H1 (cell line): ENCODE data around the gene FGFR2. TPM values are rescaled to one million over a fixed set of nuclear protein-coding genes. Genes with fewer than 3 reads are reported as not detected.

Source experiments
- ASH2L ChIP-seq: fragments of 200-600, 300-600 bp; sonication (generic); IDR thresholded peaks from one replicate; pipeline ENCODE4 v1.7.1; 2017; ENCODE audit warnings: low read length
- BCL11A ChIP-seq, 2 experiments: IDR thresholded peaks; one replicate each; pipeline ENCODE4 v1.6.1; 2011; ENCODE audit warnings: low read depth in 2 of 2, low read length in 2 of 2, mild to moderate bottlenecking in 2 of 2
- KDM1A ChIP-seq: fragments of 200-600, 300-600 bp; sonication (generic); IDR thresholded peaks from 2 replicates; pipeline ENCODE4 v1.7.1; 2016; ENCODE audit warnings: mild to moderate bottlenecking, low read length, borderline replicate concordance
- MAFK ChIP-seq: IDR thresholded peaks from 2 replicates; pipeline ENCODE4 v1.6.1; 2012; ENCODE audit warnings: low read depth, mild to moderate bottlenecking, improper control_type of control experiment, low read length
- POLR2AphosphoS5 ChIP-seq: IDR thresholded peaks from 2 replicates; pipeline ENCODE4 v1.6.1; 2011; ENCODE audit warnings: low read depth, low read length
- SAP30 ChIP-seq: fragments of 300-600 bp; sonication (generic); IDR thresholded peaks from 2 replicates; pipeline ENCODE4 v1.7.1; 2012; ENCODE audit warnings: low read length, moderate library complexity, mild to moderate bottlenecking, inconsistent platforms; ENCODE audit not compliant: insufficient read depth, insufficient replicate concordance
- USF2 ChIP-seq: IDR thresholded peaks from 2 replicates; pipeline ENCODE4 v1.6.1; 2011; ENCODE audit warnings: low read length, improper control_type of control experiment
- polyA plus RNA-seq, 7 experiments: library from polyadenylated mRNA; depleted of rRNA in 3 of 7; stranded (reverse) in 5 of 7; unstranded in 2 of 7; fragments of >200 nt in 5 of 7; fragments of 200-250 nt in 2 of 7; gene quantifications; 1 replicate in 5 of 7; 2 replicates in 1 of 7; 4 replicates in 1 of 7; pipeline versions ENCODE4 v1.2.1 to v1.2.3, GENCODE V29; 2011 to 2013; ENCODE audit warnings: missing spikeins in 2 of 7, mixed read lengths in 2 of 7
- total RNA-seq: library from RNA; stranded (reverse); fragmentation: NEBNext Ultra II Directional; extraction: Animal tissue kit (Norgen Biotek cat#: 25700); gene quantifications from 2 replicates; pipeline ENCODE4 v1.2.1, GENCODE V29; 2021

Gene FGFR2
- total and polyA plus RNA-seq, 2 of the 8 experiments (the other 6 are each of a cell fraction or from before 2014, with no cell fraction given), result 50.2 to 81.2 TPM

GRCh38 chr10:121591186-121591585, 7.1 kb downstream of the FGFR2 start (continued):
- no peak for TF ChIP-seq POLR2AphosphoS5
- no peak for TF ChIP-seq BCL11A (IDR thresholded peaks at IDR 0.05; ENCODE audit: low read depth in 2 of 2, low read length in 2 of 2)
- no peak for TF ChIP-seq MAFK
- TF ChIP-seq ASH2L, result no peak
- no peak for TF ChIP-seq KDM1A
- TF ChIP-seq SAP30, result no peak
- TF ChIP-seq USF2, result no peak
- TF ChIP-seq, all 59 proteins: peak for 0
